Mesenteric fat pad (tissue), 1 donor: ENCODE results near the gene PAX8. TPM values are rescaled to one million over a fixed set of nuclear protein-coding genes. Genes with fewer than 3 reads are reported as not detected.

Source experiments
- DNase-seq: peaks from one replicate; pipeline ENCODE4 v3.0.0-alpha.2; 2020; ENCODE audit warnings: low spot score
- total RNA-seq: library from RNA; stranded (reverse); fragmentation: NEBNext Ultra II Directional; extraction: Animal tissue kit (Norgen Biotek cat#: 25700); gene quantifications from one replicate; pipeline ENCODE4 v1.2.1, GENCODE V29; 2021
- donor health status: DM: yes; HTN: yes; CAD: no.

PAX8 gene
- total RNA-seq, 1 donor from 2014 or later = 5.3 TPM

- DNase-seq = no peak
These were observed 69.6 kb downstream of the PAX8 start for GRCh38 chr2:113209011-113209645.

GRCh38 chr2:113208396-113208795, 70.3 kb downstream of the PAX8 start:
- no peak for DNase-seq

- no peak for DNase-seq
These were observed 71.7 kb downstream of the PAX8 start for GRCh38 chr2:113207021-113207420.

- DNase-seq = no peak
These were observed 72.5 kb downstream of the PAX8 start for GRCh38 chr2:113206251-113206650.

- no peak for DNase-seq
These were observed 74.7 kb downstream of the PAX8 start for GRCh38 chr2:113203901-113204519.

- no peak for DNase-seq
These were observed 75.5 kb downstream of the PAX8 start for GRCh38 chr2:113203217-113203530.

GRCh38 chr2:113202305-113203216, 76.2 kb downstream of the PAX8 start:
- no peak for DNase-seq

GRCh38 chr2:113201496-113202304, 77.0 kb downstream of the PAX8 start:
- no peak for DNase-seq

GRCh38 chr2:113200736-113201490, 77.8 kb downstream of the PAX8 start:
- DNase-seq = no peak

GRCh38 chr2:113200236-113200635, 78.5 kb downstream of the PAX8 start:
- no peak for DNase-seq

- DNase-seq = peak; percentile 95
These were observed 79.7 kb downstream of the PAX8 start for GRCh38 chr2:113198790-113199612.

GRCh38 chr2:113198048-113198789, 80.5 kb downstream of the PAX8 start:
- DNase-seq = no peak

GRCh38 chr2:113197347-113198047, 81.2 kb downstream of the PAX8 start:
- DNase-seq = no peak

- DNase-seq = no peak
These were observed 81.9 kb downstream of the PAX8 start for GRCh38 chr2:113196839-113197238.

- no peak for DNase-seq
These were observed 82.7 kb downstream of the PAX8 start for GRCh38 chr2:113195923-113196501.

- DNase-seq = no peak
These were observed 86.1 kb downstream of the PAX8 start for GRCh38 chr2:113192459-113193100.

GRCh38 chr2:113190871-113191270, 87.8 kb downstream of the PAX8 start:
- no peak for DNase-seq

GRCh38 chr2:113187771-113188170, 91.0 kb downstream of the PAX8 start:
- no peak for DNase-seq
